ENCODE measurements around the gene IFT20.
"Not testable (repeated sequence)": the region's sequence is repeated elsewhere in the genome, so short reads cannot be mapped to it uniquely, and the experiment has no call there.

Gene IFT20

DNA sequence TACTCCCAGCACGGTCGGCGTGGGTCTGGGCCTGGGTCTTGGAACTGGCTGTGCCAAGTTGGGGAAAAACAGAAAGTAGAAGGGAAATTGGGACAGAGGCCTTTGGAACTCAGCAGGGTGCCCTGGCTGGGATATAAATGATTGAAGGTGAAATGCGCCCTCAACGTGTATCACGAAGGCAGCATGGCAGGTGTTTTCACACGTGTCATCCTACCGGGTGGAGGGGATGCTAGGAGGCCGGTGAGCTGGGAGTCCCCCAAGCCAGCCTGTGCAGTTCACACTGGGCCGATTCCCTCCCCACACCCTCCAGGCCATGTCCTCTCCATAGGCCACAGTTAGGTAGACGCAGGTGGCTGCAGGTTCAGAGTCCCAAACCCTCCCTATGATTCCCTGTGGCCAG, 6.2 kb upstream of the IFT20 start:
- DNase-seq (ENCODE audit: low spot score), result no peak
- Histone ChIP-seq H3K4me3 (ENCODE audit: severe bottlenecking) (no peak overlapping the region), H3K27me3 (ENCODE audit: insufficient read depth, poor library complexity, severe bottlenecking) (no peaks in the 10 kb centered on the region), H3K36me3 (ENCODE audit: low read depth) (peaks cover 75% of the 10 kb centered on the region), H3K4me1 (ENCODE audit: insufficient read depth, poor library complexity, severe bottlenecking) (peaks cover 25% of the 10 kb centered on the region), H3K27ac (ENCODE audit: poor library complexity, severe bottlenecking) (no peak overlapping the region), H3K9me3 (ENCODE audit: severe bottlenecking) (no peaks in the 10 kb centered on the region)
- TF ChIP-seq, protein P1, sequence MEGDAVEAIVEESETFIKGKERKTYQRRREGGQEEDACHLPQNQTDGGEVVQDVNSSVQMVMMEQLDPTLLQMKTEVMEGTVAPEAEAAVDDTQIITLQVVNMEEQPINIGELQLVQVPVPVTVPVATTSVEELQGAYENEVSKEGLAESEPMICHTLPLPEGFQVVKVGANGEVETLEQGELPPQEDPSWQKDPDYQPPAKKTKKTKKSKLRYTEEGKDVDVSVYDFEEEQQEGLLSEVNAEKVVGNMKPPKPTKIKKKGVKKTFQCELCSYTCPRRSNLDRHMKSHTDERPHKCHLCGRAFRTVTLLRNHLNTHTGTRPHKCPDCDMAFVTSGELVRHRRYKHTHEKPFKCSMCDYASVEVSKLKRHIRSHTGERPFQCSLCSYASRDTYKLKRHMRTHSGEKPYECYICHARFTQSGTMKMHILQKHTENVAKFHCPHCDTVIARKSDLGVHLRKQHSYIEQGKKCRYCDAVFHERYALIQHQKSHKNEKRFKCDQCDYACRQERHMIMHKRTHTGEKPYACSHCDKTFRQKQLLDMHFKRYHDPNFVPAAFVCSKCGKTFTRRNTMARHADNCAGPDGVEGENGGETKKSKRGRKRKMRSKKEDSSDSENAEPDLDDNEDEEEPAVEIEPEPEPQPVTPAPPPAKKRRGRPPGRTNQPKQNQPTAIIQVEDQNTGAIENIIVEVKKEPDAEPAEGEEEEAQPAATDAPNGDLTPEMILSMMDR (IDR thresholded peaks at IDR 0.05; ENCODE audit: poor library complexity, severe bottlenecking), result no peak
- ATAC-seq (ENCODE audit: low read depth), result no peak

DNA sequence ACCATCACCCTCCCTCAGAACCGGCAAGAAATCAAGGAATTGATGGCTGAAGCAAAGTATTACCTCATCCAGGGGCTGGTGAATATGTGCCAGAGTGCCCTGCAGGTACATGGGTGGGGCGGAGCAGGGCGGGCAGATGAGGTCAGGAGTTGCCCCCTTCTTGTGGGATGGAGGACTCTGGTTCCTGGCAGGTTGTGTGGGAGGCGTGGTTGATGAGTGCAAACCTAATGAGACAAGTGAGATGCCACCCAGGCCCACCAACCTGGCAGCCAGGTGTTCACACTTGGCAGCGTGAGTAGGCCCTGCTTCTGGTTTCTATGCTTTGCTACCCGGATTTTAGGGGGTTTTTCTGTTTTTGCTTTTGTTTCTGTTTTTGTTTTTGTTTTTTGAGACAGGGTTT, 5.1 kb upstream of the IFT20 start:
- Histone ChIP-seq H3K36me3 (ENCODE audit: low read depth) (peaks cover 63% of the 10 kb centered on the region), H3K4me1 (ENCODE audit: insufficient read depth, poor library complexity, severe bottlenecking) (peaks cover 20% of the 10 kb centered on the region), H3K27me3 (ENCODE audit: insufficient read depth, poor library complexity, severe bottlenecking) (no peaks in the 10 kb centered on the region), H3K4me3 (ENCODE audit: severe bottlenecking) (no peak overlapping the region), H3K27ac (ENCODE audit: poor library complexity, severe bottlenecking) (no peak overlapping the region), H3K9me3 (ENCODE audit: severe bottlenecking) (no peaks in the 10 kb centered on the region)
- ATAC-seq (ENCODE audit: low read depth), result no peak
- DNase-seq (ENCODE audit: low spot score), result no peak
- TF ChIP-seq, protein P1 (IDR thresholded peaks at IDR 0.05; ENCODE audit: poor library complexity, severe bottlenecking), result no peak

DNA sequence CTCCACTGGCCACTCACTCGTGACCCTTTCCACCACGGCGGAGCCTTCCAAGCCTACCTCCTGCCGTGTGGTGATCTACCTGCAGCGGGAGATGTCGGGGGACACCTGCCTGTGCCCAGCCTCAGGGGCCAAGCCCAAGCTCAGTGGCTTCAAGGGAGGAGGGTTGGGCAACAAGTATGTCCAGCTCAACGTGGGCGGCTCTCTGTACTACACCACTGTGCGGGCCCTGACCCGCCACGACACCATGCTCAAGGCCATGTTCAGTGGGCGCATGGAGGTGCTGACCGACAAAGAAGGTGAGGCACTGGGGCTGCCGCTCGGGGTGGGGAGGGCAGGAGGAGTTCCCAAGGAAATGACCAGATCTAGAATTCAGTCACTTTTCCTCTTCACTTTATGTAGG, 4.2 kb upstream of the IFT20 start:
- no peaks in the 10 kb centered on the region for H3K9me3 ChIP-seq (ENCODE audit: severe bottlenecking)
- DNase-seq (ENCODE audit: low spot score) (no peak), ATAC-seq (ENCODE audit: low read depth) (no peak)
- TF ChIP-seq, protein P1 (IDR thresholded peaks at IDR 0.05; ENCODE audit: poor library complexity, severe bottlenecking), result no peak
- peaks cover 20% of the 10 kb centered on the region for H3K4me1 ChIP-seq (ENCODE audit: insufficient read depth, poor library complexity, severe bottlenecking)
- no peak overlapping the region for H3K4me3 ChIP-seq (ENCODE audit: severe bottlenecking)
- H3K36me3 ChIP-seq (ENCODE audit: low read depth), result peaks cover 56% of the 10 kb centered on the region
- H3K27ac ChIP-seq (ENCODE audit: poor library complexity, severe bottlenecking), result peak overlapping the region; percentile 89
- no peaks in the 10 kb centered on the region for H3K27me3 ChIP-seq (ENCODE audit: insufficient read depth, poor library complexity, severe bottlenecking)

DNA sequence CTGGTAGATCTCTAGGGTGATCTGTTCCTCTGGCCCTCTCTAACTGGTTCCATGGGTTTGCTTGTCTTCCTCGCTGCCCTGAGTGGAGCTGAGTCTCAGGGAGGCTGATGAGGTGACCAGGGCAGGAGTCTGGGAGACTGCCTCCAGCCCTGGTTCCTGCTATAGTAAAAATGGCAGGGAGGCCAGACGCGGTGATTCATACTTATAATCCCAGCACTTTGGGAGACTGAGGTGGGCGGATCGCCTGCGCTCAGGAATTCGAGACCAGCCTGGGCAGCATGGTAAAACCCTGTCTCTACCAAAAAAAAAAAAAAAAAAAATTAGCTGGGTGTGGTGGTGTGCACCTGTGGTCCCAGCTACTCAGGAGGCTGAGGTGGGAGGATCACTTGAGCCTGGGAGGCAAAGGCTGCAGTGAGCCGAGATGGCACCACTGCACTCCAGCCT, 3.5 kb upstream of the IFT20 start:
- not testable (repeated sequence) for H3K9me3 ChIP-seq (ENCODE audit: severe bottlenecking); ATAC-seq (ENCODE audit: low read depth); DNase-seq (ENCODE audit: low spot score); H3K27me3 ChIP-seq (ENCODE audit: insufficient read depth, poor library complexity, severe bottlenecking); H3K4me3 ChIP-seq (ENCODE audit: severe bottlenecking)
- peaks cover 20% of the 10 kb centered on the region for H3K4me1 ChIP-seq (ENCODE audit: insufficient read depth, poor library complexity, severe bottlenecking)
- peak overlapping the region; percentile 89 for H3K27ac ChIP-seq (ENCODE audit: poor library complexity, severe bottlenecking)
- peaks cover 54% of the 10 kb centered on the region for H3K36me3 ChIP-seq (ENCODE audit: low read depth)

DNA sequence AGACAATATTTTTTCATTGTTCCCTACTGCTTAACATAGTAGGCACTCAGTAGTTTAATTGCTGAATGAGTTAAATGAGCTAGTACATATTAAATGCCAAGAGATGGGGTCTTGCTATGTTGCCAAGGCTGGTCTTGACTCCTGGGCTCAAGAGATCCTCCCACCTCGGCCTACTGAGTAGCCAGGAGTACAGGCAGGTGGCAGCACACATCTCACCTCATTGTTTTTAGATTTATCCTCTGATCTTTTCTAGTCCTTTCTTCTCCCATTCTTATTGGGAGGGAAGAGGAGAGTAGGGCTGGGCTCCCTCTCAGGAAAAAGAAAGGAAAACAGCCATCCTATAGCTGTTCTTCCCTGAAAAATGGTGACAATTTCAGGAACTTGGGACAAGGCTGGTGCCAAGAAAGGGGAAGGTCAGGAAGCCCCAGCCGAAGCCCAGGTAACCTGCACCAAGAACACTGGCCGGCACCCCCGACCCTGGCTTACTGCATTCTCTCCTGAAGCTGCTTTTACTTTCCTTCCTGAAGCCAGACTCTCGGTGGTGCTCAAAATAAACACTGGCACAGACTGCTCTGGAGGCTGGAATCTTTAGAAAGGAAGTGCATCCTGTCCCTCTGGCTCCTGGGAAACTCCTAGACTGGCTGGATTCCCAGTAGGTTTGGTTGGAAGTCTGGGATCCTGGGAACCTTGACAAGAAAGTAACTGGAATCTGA, 2.9 kb upstream of the IFT20 start:
- DNase-seq (ENCODE audit: low spot score) (no peak), ATAC-seq (ENCODE audit: low read depth) (no peak)
- Histone ChIP-seq H3K4me1 (ENCODE audit: insufficient read depth, poor library complexity, severe bottlenecking) (peaks cover 20% of the 10 kb centered on the region), H3K9me3 (ENCODE audit: severe bottlenecking) (no peaks in the 10 kb centered on the region), H3K27ac (ENCODE audit: poor library complexity, severe bottlenecking) (peak overlapping the region; percentile 89), H3K27me3 (ENCODE audit: insufficient read depth, poor library complexity, severe bottlenecking) (no peaks in the 10 kb centered on the region), H3K36me3 (ENCODE audit: low read depth) (peaks cover 53% of the 10 kb centered on the region), H3K4me3 (ENCODE audit: severe bottlenecking) (no peak overlapping the region)
- TF ChIP-seq, protein P1 (IDR thresholded peaks at IDR 0.05; ENCODE audit: poor library complexity, severe bottlenecking), result no peak
